Measurements from ENCODE around the gene DNAH10.

DNAH10 gene

GRCh38 chr12:123882161-123882705, 120.1 kb downstream of the DNAH10 start:
- no peak overlapping the region for H3K27ac ChIP-seq (ENCODE audit: low read length)
- H3K4me3 ChIP-seq (ENCODE audit: low read length in 2 of 2): no peak overlapping the region
- no peaks in the 10 kb centered on the region for H3K36me3 ChIP-seq (ENCODE audit: control insufficient read depth in 2 of 2, insufficient read depth in 2 of 2, low read length in 2 of 2)
- H3K9ac ChIP-seq (ENCODE audit: low read length in 2 of 2): no peak overlapping the region
- H3K9me3 ChIP-seq (ENCODE audit: control insufficient read depth in 2 of 2, low read length in 2 of 2): peaks cover 3 to 5% of the 10 kb centered on the region in 2 donors
- peaks cover 2 to 6% of the 10 kb centered on the region in 2 donors for H3K27me3 ChIP-seq (ENCODE audit: control insufficient read depth in 1 of 2, insufficient read depth in 2 of 2, low read length in 2 of 2)
- no peaks in the 10 kb centered on the region for H3K4me1 ChIP-seq (ENCODE audit: control insufficient read depth, insufficient read depth, low read length)

- Histone ChIP-seq H3K27me3 (ENCODE audit: control insufficient read depth in 1 of 2, insufficient read depth in 2 of 2, low read length in 2 of 2) (peaks cover 6 to 11% of the 10 kb centered on the region in 2 donors), H3K4me3 (ENCODE audit: low read length in 2 of 2) (no peak overlapping the region), H3K9me3 (ENCODE audit: control insufficient read depth in 2 of 2, low read length in 2 of 2) (peaks cover 3 to 5% of the 10 kb centered on the region in 2 donors), H3K36me3 (ENCODE audit: control insufficient read depth in 2 of 2, insufficient read depth in 2 of 2, low read length in 2 of 2) (no peaks in the 10 kb centered on the region), H3K4me1 (ENCODE audit: control insufficient read depth, insufficient read depth, low read length) (no peaks in the 10 kb centered on the region), H3K27ac (ENCODE audit: low read length) (no peak overlapping the region), H3K9ac (ENCODE audit: low read length in 2 of 2) (no peak overlapping the region)
Measured at GRCh38 chr12:123886258-123886657, 124.2 kb downstream of the DNAH10 start.

GRCh38 chr12:123886931-123887582, 125.0 kb downstream of the DNAH10 start:
- no peak overlapping the region for H3K27ac ChIP-seq (ENCODE audit: low read length)
- H3K4me3 ChIP-seq (ENCODE audit: low read length in 2 of 2): no peak overlapping the region
- peaks cover 3 to 5% of the 10 kb centered on the region in 2 donors for H3K9me3 ChIP-seq (ENCODE audit: control insufficient read depth in 2 of 2, low read length in 2 of 2)
- H3K27me3 ChIP-seq (ENCODE audit: control insufficient read depth in 1 of 2, insufficient read depth in 2 of 2, low read length in 2 of 2): peaks cover 6 to 15% of the 10 kb centered on the region in 2 donors
- H3K4me1 ChIP-seq (ENCODE audit: control insufficient read depth, insufficient read depth, low read length): no peaks in the 10 kb centered on the region
- H3K36me3 ChIP-seq (ENCODE audit: control insufficient read depth in 2 of 2, insufficient read depth in 2 of 2, low read length in 2 of 2): no peaks in the 10 kb centered on the region
- no peak overlapping the region for H3K9ac ChIP-seq (ENCODE audit: low read length in 2 of 2)

- H3K27ac ChIP-seq (ENCODE audit: low read length): no peak overlapping the region
- H3K9me3 ChIP-seq (ENCODE audit: control insufficient read depth in 2 of 2, low read length in 2 of 2): peaks cover 3 to 5% of the 10 kb centered on the region in 2 donors
- H3K4me3 ChIP-seq (ENCODE audit: low read length in 2 of 2): no peak overlapping the region
- H3K36me3 ChIP-seq (ENCODE audit: control insufficient read depth in 2 of 2, insufficient read depth in 2 of 2, low read length in 2 of 2): no peaks in the 10 kb centered on the region
- H3K27me3 ChIP-seq (ENCODE audit: control insufficient read depth in 1 of 2, insufficient read depth in 2 of 2, low read length in 2 of 2): peaks cover 8 to 21% of the 10 kb centered on the region in 2 donors
- H3K9ac ChIP-seq (ENCODE audit: low read length in 2 of 2): no peak overlapping the region
- H3K4me1 ChIP-seq (ENCODE audit: control insufficient read depth, insufficient read depth, low read length): no peaks in the 10 kb centered on the region
Measured at GRCh38 chr12:123888989-123889388, 126.9 kb downstream of the DNAH10 start.

GRCh38 chr12:123889848-123890535, 127.9 kb downstream of the DNAH10 start:
- no peaks in the 10 kb centered on the region for H3K4me1 ChIP-seq (ENCODE audit: control insufficient read depth, insufficient read depth, low read length)
- H3K4me3 ChIP-seq (ENCODE audit: low read length in 2 of 2): no peak overlapping the region
- H3K27me3 ChIP-seq (ENCODE audit: control insufficient read depth in 1 of 2, insufficient read depth in 2 of 2, low read length in 2 of 2): peaks cover 6 to 21% of the 10 kb centered on the region in 2 donors
- no peaks in the 10 kb centered on the region for H3K36me3 ChIP-seq (ENCODE audit: control insufficient read depth in 2 of 2, insufficient read depth in 2 of 2, low read length in 2 of 2)
- no peak overlapping the region for H3K9ac ChIP-seq (ENCODE audit: low read length in 2 of 2)
- H3K27ac ChIP-seq (ENCODE audit: low read length): no peak overlapping the region
- H3K9me3 ChIP-seq (ENCODE audit: control insufficient read depth in 2 of 2, low read length in 2 of 2): peaks cover 0 to under 1% of the 10 kb centered on the region in 2 donors

GRCh38 chr12:123890536-123890902, 128.4 kb downstream of the DNAH10 start:
- Histone ChIP-seq H3K36me3 (ENCODE audit: control insufficient read depth in 2 of 2, insufficient read depth in 2 of 2, low read length in 2 of 2) (no peaks in the 10 kb centered on the region), H3K4me1 (ENCODE audit: control insufficient read depth, insufficient read depth, low read length) (no peaks in the 10 kb centered on the region), H3K27me3 (ENCODE audit: control insufficient read depth in 1 of 2, insufficient read depth in 2 of 2, low read length in 2 of 2) (peaks cover 6 to 21% of the 10 kb centered on the region in 2 donors), H3K9ac (ENCODE audit: low read length in 2 of 2) (no peak overlapping the region), H3K27ac (ENCODE audit: low read length) (no peak overlapping the region), H3K9me3 (ENCODE audit: control insufficient read depth in 2 of 2, low read length in 2 of 2) (no peaks in the 10 kb centered on the region), H3K4me3 (ENCODE audit: low read length in 2 of 2) (no peak overlapping the region)

GRCh38 chr12:123891011-123891410, 128.9 kb downstream of the DNAH10 start:
- no peak overlapping the region for H3K9ac ChIP-seq (ENCODE audit: low read length in 2 of 2)
- no peak overlapping the region for H3K4me3 ChIP-seq (ENCODE audit: low read length in 2 of 2)
- no peaks in the 10 kb centered on the region for H3K9me3 ChIP-seq (ENCODE audit: control insufficient read depth in 2 of 2, low read length in 2 of 2)
- H3K4me1 ChIP-seq (ENCODE audit: control insufficient read depth, insufficient read depth, low read length): no peaks in the 10 kb centered on the region
- peaks cover 5 to 21% of the 10 kb centered on the region in 2 donors for H3K27me3 ChIP-seq (ENCODE audit: control insufficient read depth in 1 of 2, insufficient read depth in 2 of 2, low read length in 2 of 2)
- H3K27ac ChIP-seq (ENCODE audit: low read length): no peak overlapping the region
- H3K36me3 ChIP-seq (ENCODE audit: control insufficient read depth in 2 of 2, insufficient read depth in 2 of 2, low read length in 2 of 2): no peaks in the 10 kb centered on the region

- no peak overlapping the region for H3K4me3 ChIP-seq (ENCODE audit: low read length in 2 of 2)
- H3K9me3 ChIP-seq (ENCODE audit: control insufficient read depth in 2 of 2, low read length in 2 of 2): no peaks in the 10 kb centered on the region
- peaks cover 2 to 19% of the 10 kb centered on the region in 2 donors for H3K27me3 ChIP-seq (ENCODE audit: control insufficient read depth in 1 of 2, insufficient read depth in 2 of 2, low read length in 2 of 2)
- H3K9ac ChIP-seq (ENCODE audit: low read length in 2 of 2): no peak overlapping the region
- no peaks in the 10 kb centered on the region for H3K4me1 ChIP-seq (ENCODE audit: control insufficient read depth, insufficient read depth, low read length)
- no peaks in the 10 kb centered on the region for H3K36me3 ChIP-seq (ENCODE audit: control insufficient read depth in 2 of 2, insufficient read depth in 2 of 2, low read length in 2 of 2)
- no peak overlapping the region for H3K27ac ChIP-seq (ENCODE audit: low read length)
Measured at GRCh38 chr12:123891516-123892179, 129.5 kb downstream of the DNAH10 start.

- Histone ChIP-seq H3K27ac (ENCODE audit: low read length) (no peak overlapping the region), H3K27me3 (ENCODE audit: control insufficient read depth in 1 of 2, insufficient read depth in 2 of 2, low read length in 2 of 2) (peaks cover 2 to 19% of the 10 kb centered on the region in 2 donors), H3K9me3 (ENCODE audit: control insufficient read depth in 2 of 2, low read length in 2 of 2) (no peaks in the 10 kb centered on the region), H3K4me1 (ENCODE audit: control insufficient read depth, insufficient read depth, low read length) (no peaks in the 10 kb centered on the region), H3K36me3 (ENCODE audit: control insufficient read depth in 2 of 2, insufficient read depth in 2 of 2, low read length in 2 of 2) (no peaks in the 10 kb centered on the region), H3K9ac (ENCODE audit: low read length in 2 of 2) (no peak overlapping the region), H3K4me3 (ENCODE audit: low read length in 2 of 2) (no peak overlapping the region)
Measured at GRCh38 chr12:123892180-123892559, 130.1 kb downstream of the DNAH10 start.

- Histone ChIP-seq H3K27ac (ENCODE audit: low read length) (no peak overlapping the region), H3K9me3 (ENCODE audit: control insufficient read depth in 2 of 2, low read length in 2 of 2) (no peaks in the 10 kb centered on the region), H3K9ac (ENCODE audit: low read length in 2 of 2) (no peak overlapping the region), H3K4me1 (ENCODE audit: control insufficient read depth, insufficient read depth, low read length) (no peaks in the 10 kb centered on the region), H3K36me3 (ENCODE audit: control insufficient read depth in 2 of 2, insufficient read depth in 2 of 2, low read length in 2 of 2) (no peaks in the 10 kb centered on the region), H3K4me3 (ENCODE audit: low read length in 2 of 2) (no peak overlapping the region), H3K27me3 (ENCODE audit: control insufficient read depth in 1 of 2, insufficient read depth in 2 of 2, low read length in 2 of 2) (peaks cover 2 to 19% of the 10 kb centered on the region in 2 donors)
Measured at GRCh38 chr12:123892853-123893252, 130.8 kb downstream of the DNAH10 start.
